Testis (tissue), 3 donors: Measurements from ENCODE around the gene RASAL2. TPM values are rescaled to one million over a fixed set of nuclear protein-coding genes. Genes with fewer than 3 reads are reported as not detected.
"Not testable (repeated sequence)": the region's sequence is repeated elsewhere in the genome, so short reads cannot be mapped to it uniquely, and the experiment has no call there.

Source experiments
- DNase-seq: peaks from one replicate; pipeline ENCODE4 v3.0.0-alpha.2; 2019
- H3K27ac ChIP-seq, 2 donors: fragments of 200-600 bp; sonication (generic); one replicate each; pipeline ENCODE4 v1.5.1; 2019
- H3K27me3 ChIP-seq: fragments of 200-600 bp; sonication (generic); one replicate; pipeline ENCODE4 v1.5.1; 2019
- H3K36me3 ChIP-seq: fragments of 200-600 bp; sonication (generic); one replicate; pipeline ENCODE4 v1.5.1; 2017; ENCODE audit warnings: low read depth; ENCODE audit errors: missing control alignments
- H3K4me1 ChIP-seq: fragments of 200-600 bp; sonication (generic); one replicate; pipeline ENCODE4 v1.5.1; 2019
- H3K4me3 ChIP-seq, 2 donors: fragments of 200-600 bp; sonication (generic); one replicate each; pipeline ENCODE4 v1.5.1; 2017 to 2019
- H3K9me3 ChIP-seq: fragments of 200-600 bp; sonication (generic); one replicate; pipeline ENCODE4 v1.5.1; 2017
- POLR2A ChIP-seq: fragments of 450-650 bp; IDR thresholded peaks from one replicate; pipeline ENCODE4 v1.6.1; 2017; ENCODE audit warnings: antibody characterized with exemption, mild to moderate bottlenecking, moderate library complexity
- WGBS, 2 donors: methylation state at CpG; one replicate each; pipeline ENCODE4 v1.1.5; 2018; 5-methylcytosine and 5-hydroxymethylcytosine counted together
- intact Hi-C: fragments of 100-400 bp; cut with DNase I; formaldehyde crosslinking; loops from one replicate; pipeline ENCODE4 v1.15.1; 2023; ENCODE audit warnings: low total_unique reads
- polyA plus RNA-seq: library from polyadenylated mRNA; stranded (reverse); fragments of 350-450 nt; fragmentation: Illumina TruSeq; extraction: RNeasy Lipid Tissue Mini Kit (QIAGEN cat#74804); gene quantifications from one replicate; pipeline ENCODE4 v1.2.3, GENCODE V29; 2014; ENCODE audit warnings: low read depth, low replicate concordance; ENCODE audit not compliant: insufficient read depth
- total RNA-seq, 2 donors: library from RNA; depleted of rRNA; stranded (reverse); fragments of >200 nt; gene quantifications; one replicate each; pipeline ENCODE4 v1.2.3, GENCODE V29; 2016
- TF ChIP-seq, protein P1 (sequence below), 3 experiments: fragments of 450-650 bp in 2 of 3; fragments of 200-600 bp in 1 of 3; sonication (generic) in 1 of 3; IDR thresholded peaks; one replicate each; pipeline ENCODE4 v1.5.1; 2016 to 2019; ENCODE audit warnings: antibody characterized with exemption in 3 of 3, mild to moderate bottlenecking in 2 of 3, moderate library complexity in 1 of 3

RASAL2 gene
- total and polyA plus RNA-seq, 3 donors from 2014 or later = 25.9 to 41.7 (median 39.6) TPM

DNA sequence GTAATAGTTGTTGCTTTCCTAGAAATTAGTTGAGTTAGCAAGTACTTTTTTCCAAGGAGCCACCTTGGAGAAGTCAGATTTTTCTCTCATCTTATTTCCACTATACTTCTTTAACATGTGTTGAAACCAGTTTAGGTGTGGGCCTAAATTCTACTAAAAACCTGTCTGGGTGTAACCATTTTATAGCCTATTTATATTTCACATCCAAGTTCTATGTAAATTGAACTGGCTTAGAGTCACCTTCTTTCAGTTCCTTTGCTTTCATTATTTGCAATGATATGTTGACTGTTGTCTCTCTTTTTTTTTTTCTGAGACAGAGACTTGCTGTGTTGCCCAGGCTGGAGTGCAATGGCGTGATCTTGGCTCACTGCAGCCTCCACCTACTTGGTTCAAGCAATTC, 207.2 kb downstream of the RASAL2 start:
- no peak for TF ChIP-seq POLR2A
- TF ChIP-seq, protein P1, sequence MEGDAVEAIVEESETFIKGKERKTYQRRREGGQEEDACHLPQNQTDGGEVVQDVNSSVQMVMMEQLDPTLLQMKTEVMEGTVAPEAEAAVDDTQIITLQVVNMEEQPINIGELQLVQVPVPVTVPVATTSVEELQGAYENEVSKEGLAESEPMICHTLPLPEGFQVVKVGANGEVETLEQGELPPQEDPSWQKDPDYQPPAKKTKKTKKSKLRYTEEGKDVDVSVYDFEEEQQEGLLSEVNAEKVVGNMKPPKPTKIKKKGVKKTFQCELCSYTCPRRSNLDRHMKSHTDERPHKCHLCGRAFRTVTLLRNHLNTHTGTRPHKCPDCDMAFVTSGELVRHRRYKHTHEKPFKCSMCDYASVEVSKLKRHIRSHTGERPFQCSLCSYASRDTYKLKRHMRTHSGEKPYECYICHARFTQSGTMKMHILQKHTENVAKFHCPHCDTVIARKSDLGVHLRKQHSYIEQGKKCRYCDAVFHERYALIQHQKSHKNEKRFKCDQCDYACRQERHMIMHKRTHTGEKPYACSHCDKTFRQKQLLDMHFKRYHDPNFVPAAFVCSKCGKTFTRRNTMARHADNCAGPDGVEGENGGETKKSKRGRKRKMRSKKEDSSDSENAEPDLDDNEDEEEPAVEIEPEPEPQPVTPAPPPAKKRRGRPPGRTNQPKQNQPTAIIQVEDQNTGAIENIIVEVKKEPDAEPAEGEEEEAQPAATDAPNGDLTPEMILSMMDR (IDR thresholded peaks at IDR 0.05) = no peak
- intact Hi-C loops = no loop called here

DNA sequence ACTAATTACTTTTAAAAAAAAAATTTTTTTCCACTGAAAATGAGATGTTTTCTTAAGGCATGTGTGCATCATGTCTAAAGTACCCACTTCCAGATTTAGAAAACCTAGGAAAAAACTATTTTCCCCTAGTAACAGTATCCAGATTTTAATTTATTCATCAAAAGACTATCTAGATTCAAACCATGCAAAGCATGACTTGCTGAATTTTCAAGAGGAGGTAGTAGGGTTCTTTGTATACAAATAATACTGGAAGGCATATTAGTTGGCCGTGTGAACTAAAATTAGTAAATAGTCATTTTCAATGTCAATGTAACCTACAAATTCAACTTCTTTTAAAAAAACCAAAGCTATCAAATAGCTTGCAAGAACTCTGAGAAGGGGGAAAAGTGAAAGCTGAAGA, 213.4 kb downstream of the RASAL2 start:
- 79 to 86% methylated on average over 1 of the region's 1 CpG for WGBS, 2 donors

More for the DNA sequence above, 207.2 kb downstream of the RASAL2 start:
- H3K4me1 ChIP-seq = no peaks in the 10 kb centered on the region
- no peak overlapping the region for H3K27ac ChIP-seq
- no peaks in the 10 kb centered on the region for H3K27me3 ChIP-seq
- H3K36me3 ChIP-seq = no peaks in the 10 kb centered on the region
- H3K9me3 ChIP-seq = no peaks in the 10 kb centered on the region
- WGBS, 2 donors = 80 to 100% methylated on average over 1 of the region's 1 CpG
- DNase-seq = no peak
- no peak overlapping the region for H3K4me3 ChIP-seq

DNA sequence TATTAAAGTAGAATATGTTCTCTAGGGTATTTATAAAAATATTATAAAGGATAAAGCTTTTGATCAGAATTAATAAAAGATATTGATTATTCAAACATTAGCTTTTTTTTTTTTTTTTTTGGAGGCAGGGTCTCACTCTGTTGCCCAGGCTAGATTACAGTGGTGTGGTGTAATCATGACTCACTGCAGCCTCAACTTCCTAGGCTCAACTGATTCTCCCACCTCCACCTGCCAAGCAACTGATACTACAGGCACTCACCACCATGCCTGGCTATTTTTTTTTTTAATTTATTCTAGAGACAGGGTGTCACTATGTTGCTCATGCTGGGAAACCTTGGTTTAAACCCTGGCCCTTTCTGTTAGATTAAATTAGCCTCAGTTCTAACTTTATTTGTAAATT, 214.5 kb downstream of the RASAL2 start:
- Histone ChIP-seq H3K36me3 (no peaks in the 10 kb centered on the region), H3K4me1 (no peaks in the 10 kb centered on the region), H3K4me3 (no peak overlapping the region), H3K27ac (no peak overlapping the region), H3K27me3 (no peaks in the 10 kb centered on the region), H3K9me3 (no peaks in the 10 kb centered on the region)
- intact Hi-C loops = no loop called here
- DNase-seq = no peak
- TF ChIP-seq POLR2A = no peak
- TF ChIP-seq, protein P1 (IDR thresholded peaks at IDR 0.05) = no peak

More for the DNA sequence above, 213.4 kb downstream of the RASAL2 start:
- no peak for DNase-seq
- Histone ChIP-seq H3K4me1 (no peaks in the 10 kb centered on the region), H3K4me3 (no peak overlapping the region), H3K27me3 (no peaks in the 10 kb centered on the region), H3K9me3 (no peaks in the 10 kb centered on the region), H3K36me3 (no peaks in the 10 kb centered on the region), H3K27ac (no peak overlapping the region)
- no peak for TF ChIP-seq POLR2A
- TF ChIP-seq, protein P1 (IDR thresholded peaks at IDR 0.05) = no peak
- intact Hi-C loops = no loop called here

DNA sequence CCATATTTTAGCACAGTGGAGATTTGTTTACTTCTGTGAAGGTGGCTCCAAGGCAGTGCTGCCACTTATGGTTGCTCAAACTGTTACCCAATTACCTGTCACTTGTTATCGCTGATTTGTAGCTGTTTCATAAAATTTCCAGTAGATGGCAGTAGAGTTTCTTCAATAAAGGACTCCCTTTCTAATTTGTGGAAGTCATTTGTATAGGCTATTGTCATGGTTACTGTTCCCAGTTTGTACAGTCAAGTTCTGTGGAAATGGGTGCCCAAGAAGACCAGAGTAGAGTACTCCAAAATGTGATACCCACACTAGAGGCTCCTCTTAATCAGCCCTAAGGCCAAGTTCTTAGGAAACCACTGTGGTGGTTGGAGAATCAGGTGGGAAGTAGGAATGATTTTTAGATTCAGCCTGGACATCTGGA, 216.8 kb downstream of the RASAL2 start:
- Histone ChIP-seq H3K27ac (no peak overlapping the region), H3K4me3 (no peak overlapping the region), H3K36me3 (no peaks in the 10 kb centered on the region), H3K9me3 (no peaks in the 10 kb centered on the region), H3K27me3 (no peaks in the 10 kb centered on the region), H3K4me1 (no peaks in the 10 kb centered on the region)
- 11 to 26% methylated on average over 1 of the region's 1 CpG for WGBS, 2 donors
- intact Hi-C loops = no loop called here
- DNase-seq = no peak
- TF ChIP-seq, protein P1 (IDR thresholded peaks at IDR 0.05) = peak; percentile 48 to 54 (median 51)
- no peak for TF ChIP-seq POLR2A

DNA sequence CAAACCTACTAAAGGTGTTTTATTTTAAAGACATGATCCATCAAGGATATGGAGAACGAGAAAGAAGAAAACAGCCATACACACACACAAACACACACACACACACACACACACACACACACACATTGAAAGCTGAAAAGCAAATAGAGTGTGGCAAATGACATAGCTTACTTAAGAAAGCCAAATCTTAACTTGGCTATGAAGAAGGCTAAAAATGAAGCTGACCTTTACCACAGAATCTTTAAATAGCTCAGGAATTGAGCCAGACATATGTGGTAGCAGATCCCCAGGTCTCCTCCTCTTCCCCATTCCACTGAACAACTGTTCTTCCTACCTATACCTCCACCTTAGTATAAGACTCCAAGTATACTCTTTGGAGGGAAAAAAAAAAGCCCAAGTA, 217.3 kb downstream of the RASAL2 start:
- DNase-seq = no peak
- H3K36me3 ChIP-seq = no peaks in the 10 kb centered on the region
- WGBS, 2 donors = 83 to 84% methylated on average over 1 of the region's 1 CpG
- no peak overlapping the region for H3K27ac ChIP-seq
- H3K4me1 ChIP-seq = no peaks in the 10 kb centered on the region
- H3K27me3 ChIP-seq = no peaks in the 10 kb centered on the region
- no peak for TF ChIP-seq POLR2A
- TF ChIP-seq, protein P1 (IDR thresholded peaks at IDR 0.05) = no peak
- H3K9me3 ChIP-seq = no peaks in the 10 kb centered on the region
- intact Hi-C loops = no loop called here
- no peak overlapping the region for H3K4me3 ChIP-seq

DNA sequence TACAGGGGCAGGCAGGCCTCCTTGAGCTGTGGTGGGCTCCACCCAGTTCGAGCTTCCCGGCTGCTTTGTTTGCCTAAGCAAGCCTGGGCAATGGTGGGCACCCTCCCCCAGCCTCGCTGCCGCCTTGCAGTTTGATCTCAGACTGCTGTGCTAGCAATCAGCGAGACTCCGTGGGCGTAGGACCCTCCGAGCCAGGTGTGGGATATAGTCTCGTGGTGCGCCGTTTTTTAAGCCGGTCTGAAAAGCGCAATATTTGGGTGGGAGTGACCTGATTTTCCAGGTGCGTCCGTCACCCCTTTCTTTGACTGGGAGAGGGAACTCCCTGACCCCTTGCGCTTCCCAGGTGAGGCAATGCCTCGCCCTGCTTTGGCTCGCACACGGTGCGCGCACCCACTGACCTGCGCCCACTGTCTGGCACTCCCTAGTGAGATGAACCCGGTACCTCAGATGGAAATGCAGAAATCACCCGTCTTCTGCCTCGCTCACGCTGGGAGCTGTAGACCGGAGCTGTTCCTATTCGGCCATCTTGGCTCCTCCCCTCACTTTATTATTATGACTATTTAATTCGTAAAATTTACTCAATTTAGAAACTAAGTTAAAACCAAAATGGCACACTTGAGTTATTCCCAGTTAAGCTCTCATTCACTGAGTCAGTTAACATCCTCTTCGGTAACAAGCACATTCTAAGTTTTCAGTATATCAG, 226.5 kb downstream of the RASAL2 start:
- WGBS, 2 donors = 90 to 92% methylated on average over 21 to 28 of the region's 30 CpGs

More for the DNA sequence above, 226.5 kb downstream of the RASAL2 start:
- H3K27ac ChIP-seq, H3K9me3 ChIP-seq, H3K36me3 ChIP-seq, H3K4me1 ChIP-seq, H3K27me3 ChIP-seq, DNase-seq, intact Hi-C loops, H3K4me3 ChIP-seq: not testable (repeated sequence)
